Smooth muscle cell (in vitro differentiated cells): ENCODE results near the gene COL13A1. TPM values are rescaled to one million over a fixed set of nuclear protein-coding genes. Genes with fewer than 3 reads are reported as not detected.

ENCODE experiments used
- DNase-seq: peaks from one replicate; lab custom pipeline; 2025; ENCODE audit not compliant: unreplicated experiment; lab: John Stamatoyannopoulos, UW
- H2AFZ ChIP-seq: fragments of 200-600 bp; sonication (generic); 2 replicates; pipeline ENCODE4 v1.6.0; 2016; ENCODE audit warnings: antibody characterized with exemption, low read depth, mild to moderate bottlenecking
- H3F3A ChIP-seq: fragments of 200-600 bp; sonication (generic); 2 replicates; pipeline ENCODE4 v1.6.0; 2017; ENCODE audit warnings: antibody characterized with exemption, low read depth
- H3K27ac ChIP-seq: fragments of 200-600 bp; sonication (generic); 2 replicates; pipeline ENCODE4 v1.5.1; 2016; ENCODE audit warnings: low read depth, mild to moderate bottlenecking
- H3K27me3 ChIP-seq: fragments of 200-600 bp; sonication (generic); 2 replicates; pipeline ENCODE4 v1.6.1; 2016; ENCODE audit warnings: low read depth, mild to moderate bottlenecking
- H3K36me3 ChIP-seq: fragments of 200-600 bp; sonication (generic); 2 replicates; pipeline ENCODE4 v1.5.1; 2016; ENCODE audit warnings: low read depth
- H3K4me1 ChIP-seq: fragments of 200-600 bp; sonication (generic); 2 replicates; pipeline ENCODE4 v1.5.1; 2016; ENCODE audit warnings: low read depth
- H3K4me2 ChIP-seq: fragments of 200-600 bp; sonication (generic); 2 replicates; pipeline ENCODE4 v1.6.0; 2016; ENCODE audit warnings: mild to moderate bottlenecking
- H3K4me3 ChIP-seq: fragments of 200-600 bp; sonication (generic); 2 replicates; pipeline ENCODE4 v1.5.1; 2016; ENCODE audit warnings: mild to moderate bottlenecking
- H3K79me2 ChIP-seq: fragments of 200-600 bp; sonication (generic); 2 replicates; pipeline ENCODE4 v1.6.0; 2016; ENCODE audit warnings: low read depth, mild to moderate bottlenecking
- H3K9ac ChIP-seq: fragments of 200-600 bp; sonication (generic); 2 replicates; pipeline ENCODE4 v1.6.0; 2016; ENCODE audit warnings: low read depth
- H3K9me3 ChIP-seq: fragments of 200-600 bp; sonication (generic); replicated peaks from 2 replicates; pipeline ENCODE4 v1.5.1; 2016; ENCODE audit warnings: low read depth
- H4K20me1 ChIP-seq: fragments of 200-600 bp; sonication (generic); 2 replicates; pipeline ENCODE4 v1.6.0; 2016; ENCODE audit warnings: low read depth
- CTCF ChIP-seq: fragments of 200-600 bp; sonication (generic); IDR thresholded peaks from 2 replicates; pipeline ENCODE4 v1.5.1; 2017; ENCODE audit warnings: borderline replicate concordance, mild to moderate bottlenecking, antibody characterized with exemption; ENCODE audit not compliant: insufficient read depth, poor library complexity, severe bottlenecking
- WGBS: methylation state at CpG from one replicate; pipeline ENCODE4 v1.1.7; 2016; ENCODE audit warnings: low lambda C conversion rate; 5-methylcytosine and 5-hydroxymethylcytosine counted together
- polyA plus RNA-seq: library from polyadenylated mRNA; unstranded; fragments of >200 nt; fragmentation: Nextera tagmentation; extraction: Ambion mirVana; gene quantifications from 2 replicates; pipeline ENCODE4 v1.2.1, GENCODE V29; 2016
- total RNA-seq: library from RNA; depleted of rRNA; stranded (reverse); fragments of >200 nt; gene quantifications from 2 replicates; pipeline ENCODE4 v1.2.3, GENCODE V29; 2014

Gene COL13A1
- total and polyA plus RNA-seq, 2 experiments from 2014 or later = 6.1 to 15.0 TPM

- H3K4me3 ChIP-seq = no peak overlapping the region
- WGBS = 93% methylated on average over 10 of the region's 10 CpGs
Measured at GRCh38 chr10:69854511-69855345, 53.0 kb downstream of the COL13A1 start.

GRCh38 chr10:69855346-69856111 is 53.8 kb downstream of the COL13A1 start:
- no peak overlapping the region for H3K27ac ChIP-seq
- no peaks in the 10 kb centered on the region for H3F3A ChIP-seq
- no peaks in the 10 kb centered on the region for H3K4me1 ChIP-seq
- no peaks in the 10 kb centered on the region for H3K36me3 ChIP-seq
- H3K79me2 ChIP-seq = no peaks in the 10 kb centered on the region
- H2AFZ ChIP-seq = no peak overlapping the region
- H3K4me2 ChIP-seq = no peak overlapping the region
- DNase-seq = no peak
- WGBS = 89% methylated on average over 6 of the region's 6 CpGs
- H3K9me3 ChIP-seq = no peaks in the 10 kb centered on the region
- no peaks in the 10 kb centered on the region for H3K27me3 ChIP-seq
- no peak overlapping the region for H3K4me3 ChIP-seq
- TF ChIP-seq CTCF = no peak
- H4K20me1 ChIP-seq = no peaks in the 10 kb centered on the region
- H3K9ac ChIP-seq = no peak overlapping the region

More at GRCh38 chr10:69854511-69855345, 53.0 kb downstream of the COL13A1 start:
- no peak for DNase-seq
- H3K36me3 ChIP-seq = no peaks in the 10 kb centered on the region
- no peak overlapping the region for H2AFZ ChIP-seq
- no peak overlapping the region for H3K4me2 ChIP-seq
- no peak overlapping the region for H3K9ac ChIP-seq
- H3K79me2 ChIP-seq = no peaks in the 10 kb centered on the region
- H3K27me3 ChIP-seq = no peaks in the 10 kb centered on the region
- H4K20me1 ChIP-seq = no peaks in the 10 kb centered on the region
- no peaks in the 10 kb centered on the region for H3F3A ChIP-seq
- no peak for TF ChIP-seq CTCF
- H3K4me1 ChIP-seq = no peaks in the 10 kb centered on the region
- H3K9me3 ChIP-seq = no peaks in the 10 kb centered on the region
- no peak overlapping the region for H3K27ac ChIP-seq

- H3K4me3 ChIP-seq = no peak overlapping the region
- H3K36me3 ChIP-seq = no peaks in the 10 kb centered on the region
- WGBS = 70% methylated on average over 7 of the region's 7 CpGs
- H3K4me2 ChIP-seq = no peak overlapping the region
- H3K79me2 ChIP-seq = no peaks in the 10 kb centered on the region
- H3F3A ChIP-seq = no peaks in the 10 kb centered on the region
- H3K27ac ChIP-seq = no peak overlapping the region
- no peak overlapping the region for H2AFZ ChIP-seq
- no peaks in the 10 kb centered on the region for H4K20me1 ChIP-seq
- TF ChIP-seq CTCF = no peak
- no peaks in the 10 kb centered on the region for H3K27me3 ChIP-seq
- H3K9me3 ChIP-seq = no peaks in the 10 kb centered on the region
- H3K9ac ChIP-seq = no peak overlapping the region
- no peaks in the 10 kb centered on the region for H3K4me1 ChIP-seq
- no peak for DNase-seq
Measured at GRCh38 chr10:69856601-69857166, 55.0 kb downstream of the COL13A1 start.
